HG03378 (cell line): Measurements from ENCODE around the gene KCNIP1.

Experiments
- ATAC-seq: cut with Tn5 transposase; IDR thresholded peaks from one replicate; pipeline ENCODE4 v1.9.1; 2021; ENCODE audit warnings: mild to moderate bottlenecking, moderate library complexity; ENCODE audit not compliant: unreplicated experiment

Gene KCNIP1

GRCh38 chr5:170694911-170695310 lies 191.1 kb downstream of the KCNIP1 start:
- no peak for ATAC-seq

- ATAC-seq, result no peak
Observed at GRCh38 chr5:170697031-170697430, 193.2 kb downstream of the KCNIP1 start.

GRCh38 chr5:170700503-170700902 lies 196.7 kb downstream of the KCNIP1 start:
- ATAC-seq, result no peak

- no peak for ATAC-seq
Observed at GRCh38 chr5:170701334-170701733, 197.5 kb downstream of the KCNIP1 start.

- no peak for ATAC-seq
Observed at GRCh38 chr5:170704417-170705192, 200.8 kb downstream of the KCNIP1 start.

GRCh38 chr5:170709640-170710039 lies 205.8 kb downstream of the KCNIP1 start:
- no peak for ATAC-seq

- no peak for ATAC-seq
Observed at GRCh38 chr5:170711300-170711699, 207.5 kb downstream of the KCNIP1 start.

- no peak for ATAC-seq
Observed at GRCh38 chr5:170715141-170715540, 211.3 kb downstream of the KCNIP1 start.

GRCh38 chr5:170716396-170716795 lies 212.6 kb downstream of the KCNIP1 start:
- ATAC-seq, result no peak

- ATAC-seq, result no peak
Observed at GRCh38 chr5:170719551-170719950, 215.7 kb downstream of the KCNIP1 start.

GRCh38 chr5:170720179-170720578 lies 216.4 kb downstream of the KCNIP1 start:
- ATAC-seq, result no peak

- ATAC-seq, result no peak
Observed at GRCh38 chr5:170720984-170721383, 217.2 kb downstream of the KCNIP1 start.

GRCh38 chr5:170721681-170722080 lies 217.9 kb downstream of the KCNIP1 start:
- no peak for ATAC-seq

- ATAC-seq, result no peak
Observed at GRCh38 chr5:170722316-170722715, 218.5 kb downstream of the KCNIP1 start.

GRCh38 chr5:170731052-170731451 lies 227.2 kb downstream of the KCNIP1 start:
- ATAC-seq, result no peak

- no peak for ATAC-seq
Observed at GRCh38 chr5:170732685-170733084, 228.9 kb downstream of the KCNIP1 start.

- no peak for ATAC-seq
Observed at GRCh38 chr5:170736966-170737365, 233.1 kb downstream of the KCNIP1 start.

- no peak for ATAC-seq
Observed at GRCh38 chr5:170737591-170737990, 233.8 kb downstream of the KCNIP1 start.

GRCh38 chr5:170738840-170739239 lies 235.0 kb downstream of the KCNIP1 start:
- no peak for ATAC-seq

- ATAC-seq, result no peak
Observed at GRCh38 chr5:170739446-170739845, 235.6 kb downstream of the KCNIP1 start.

GRCh38 chr5:170740551-170741205 lies 236.9 kb downstream of the KCNIP1 start:
- ATAC-seq, result no peak

- ATAC-seq, result no peak
Observed at GRCh38 chr5:170741801-170742200, 238.0 kb downstream of the KCNIP1 start.

GRCh38 chr5:170743876-170744212 lies 240.0 kb downstream of the KCNIP1 start:
- no peak for ATAC-seq
